ENCODE measurements around the gene DIAPH3. TPM values are rescaled to one million over a fixed set of nuclear protein-coding genes. Genes with fewer than 3 reads are reported as not detected.

Gene DIAPH3
- polyA plus RNA-seq, 1 of the 3 experiments (the other 2 are of a cell fraction): 5.4 TPM

- no peak for TF ChIP-seq MAX (IDR thresholded peaks at IDR 0.05; ENCODE audit: low read depth)
- TF ChIP-seq EZH2phosphoT487 (IDR thresholded peaks at IDR 0.05; ENCODE audit: borderline replicate concordance, low read depth): no peak
- no peak for TF ChIP-seq JUND (IDR thresholded peaks at IDR 0.05)
Observed at GRCh38 chr13:59710996-59711701, 452.6 kb downstream of the DIAPH3 start (continued).

GRCh38 chr13:59710416-59710815, 453.3 kb downstream of the DIAPH3 start:
- Histone ChIP-seq H2AFZ (ENCODE audit: low read depth) (no peak overlapping the region), H3K36me3 (replicated peaks in 1 of 2; ENCODE audit: control insufficient read depth in 1 of 2, insufficient read depth in 2 of 2, low read length in 1 of 2) (no peaks in the 10 kb centered on the region), H3K9me2 (no peaks in the 10 kb centered on the region), H3K27me3 (ENCODE audit: insufficient read depth) (no peaks in the 10 kb centered on the region), H3F3A (replicated peaks; ENCODE audit: insufficient read depth) (no peaks in the 10 kb centered on the region), H3K9ac (no peak overlapping the region), H3K4me2 (no peak overlapping the region), H3K4me3 (ENCODE audit: low read depth in 2 of 2, low read length in 1 of 2) (no peak overlapping the region), H3K79me2 (ENCODE audit: insufficient read depth) (no peaks in the 10 kb centered on the region), H3K9me3 (no peaks in the 10 kb centered on the region), H3K27ac (ENCODE audit: low read depth in 2 of 2, low read length in 1 of 2) (no peak overlapping the region), H4K20me1 (ENCODE audit: insufficient read depth) (no peaks in the 10 kb centered on the region), H3K4me1 (ENCODE audit: control insufficient read depth in 1 of 2, insufficient read depth in 2 of 2, low read depth in 1 of 2, low read length in 1 of 2) (peaks cover 0 to 4% of the 10 kb centered on the region in 2 experiments; a peak in 2 of 4 replicates)
- CTCF ChIA-PET: no interaction called here
- WGBS (ENCODE audit: low lambda C conversion rate): 83% methylated on average over 1 of the region's 1 CpG
- TF ChIP-seq PBX3 (IDR thresholded peaks at IDR 0.05) (no peak), CTCF (IDR thresholded peaks at IDR 0.05) (no peak), REST (IDR thresholded peaks at IDR 0.05; ENCODE audit: low read depth, low read length) (no peak), USF2 (IDR thresholded peaks at IDR 0.05; ENCODE audit: borderline replicate concordance, low read depth, low read length) (no peak), RFX5 (IDR thresholded peaks at IDR 0.05; ENCODE audit: low read length) (no peak), SMC3 (IDR thresholded peaks at IDR 0.05; ENCODE audit: low read depth, low read length) (no peak), MXI1 (IDR thresholded peaks at IDR 0.05; ENCODE audit: low read depth, low read length) (no peak), NRF1 (IDR thresholded peaks at IDR 0.05; ENCODE audit: low read depth, low read length) (no peak), TAF1 (IDR thresholded peaks at IDR 0.05; ENCODE audit: borderline replicate concordance, low read depth, low read length) (no peak), TCF12 (IDR thresholded peaks at IDR 0.05) (no peak), USF1 (IDR thresholded peaks at IDR 0.05; ENCODE audit: borderline replicate concordance, low read depth) (no peak), ZBTB33 (IDR thresholded peaks at IDR 0.05; ENCODE audit: borderline replicate concordance, low read depth) (no peak), FOXJ3 (CRISPR knock-in tag; IDR thresholded peaks at IDR 0.05) (no peak), NFIC (IDR thresholded peaks at IDR 0.05; ENCODE audit: borderline replicate concordance) (no peak)
- POLR2A ChIA-PET: no interaction called here
- no peak for DNase-seq

Data from SK-N-SH (cell line).